ENCODE measurements around the gene ASB5.

DNA sequence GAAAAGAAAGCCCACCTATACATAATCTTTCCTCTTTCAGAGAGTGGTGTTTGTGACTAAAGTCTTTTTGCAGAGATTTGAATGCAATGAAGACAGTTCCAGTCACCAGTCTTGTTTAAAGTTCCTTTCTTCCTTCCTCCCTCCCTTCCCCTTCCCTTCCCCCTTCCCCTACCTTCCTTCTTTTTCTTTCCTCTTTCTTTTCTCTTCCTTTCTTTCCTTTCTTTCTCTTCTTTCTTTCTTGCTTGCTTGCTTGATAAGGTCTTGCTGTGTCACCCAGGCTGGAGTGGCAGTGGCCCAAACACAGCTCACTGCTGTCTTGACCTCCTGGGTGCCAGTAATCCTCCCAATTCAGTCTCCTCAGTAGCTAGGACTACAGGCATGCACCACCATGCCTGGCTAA is 19.0 kb upstream of the ASB5 start:
- TF ChIP-seq, protein P1, sequence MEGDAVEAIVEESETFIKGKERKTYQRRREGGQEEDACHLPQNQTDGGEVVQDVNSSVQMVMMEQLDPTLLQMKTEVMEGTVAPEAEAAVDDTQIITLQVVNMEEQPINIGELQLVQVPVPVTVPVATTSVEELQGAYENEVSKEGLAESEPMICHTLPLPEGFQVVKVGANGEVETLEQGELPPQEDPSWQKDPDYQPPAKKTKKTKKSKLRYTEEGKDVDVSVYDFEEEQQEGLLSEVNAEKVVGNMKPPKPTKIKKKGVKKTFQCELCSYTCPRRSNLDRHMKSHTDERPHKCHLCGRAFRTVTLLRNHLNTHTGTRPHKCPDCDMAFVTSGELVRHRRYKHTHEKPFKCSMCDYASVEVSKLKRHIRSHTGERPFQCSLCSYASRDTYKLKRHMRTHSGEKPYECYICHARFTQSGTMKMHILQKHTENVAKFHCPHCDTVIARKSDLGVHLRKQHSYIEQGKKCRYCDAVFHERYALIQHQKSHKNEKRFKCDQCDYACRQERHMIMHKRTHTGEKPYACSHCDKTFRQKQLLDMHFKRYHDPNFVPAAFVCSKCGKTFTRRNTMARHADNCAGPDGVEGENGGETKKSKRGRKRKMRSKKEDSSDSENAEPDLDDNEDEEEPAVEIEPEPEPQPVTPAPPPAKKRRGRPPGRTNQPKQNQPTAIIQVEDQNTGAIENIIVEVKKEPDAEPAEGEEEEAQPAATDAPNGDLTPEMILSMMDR (IDR thresholded peaks at IDR 0.05; ENCODE audit: poor library complexity, severe bottlenecking), result no peak
- TF ChIP-seq EZH2 (IDR thresholded peaks at IDR 0.05; ENCODE audit: borderline replicate concordance, insufficient read depth, low read length, poor library complexity, severe bottlenecking), result no peak
- TF ChIP-seq RAD21 (conservative IDR thresholded peaks at IDR 0.05), result no peak
